B cell (primary cell): ENCODE results near the gene SPSB1. TPM values are rescaled to one million over a fixed set of nuclear protein-coding genes. Genes with fewer than 3 reads are reported as not detected.

Experiments
- ATAC-seq: fragments of 200-7000 bp; cut with Tn5 transposase; one replicate; pipeline ENCODE4 v1.10.0; 2021; ENCODE audit warnings: low read depth, mild to moderate bottlenecking, moderate number of reproducible peaks, moderate library complexity
- CTCF ChIA-PET: fragments of 350-600 bp; sonication (Branson Sonifier 250); formaldehyde crosslinking; loops from one replicate; lab custom pipeline; 2021; ENCODE audit warnings: antibody characterized with exemption, inconsistent platforms; lab: Charles Lee
- POLR2A ChIA-PET: fragments of 350-600 bp; sonication (Branson Sonifier 250); formaldehyde crosslinking; loops from one replicate; lab custom pipeline; 2021; ENCODE audit warnings: antibody characterized with exemption; lab: Charles Lee
- DNase-seq: peaks from one replicate; pipeline ENCODE4 v3.0.0; 2013
- H2AFZ ChIP-seq: 2 replicates; pipeline ENCODE4 v1.6.1; 2012; ENCODE audit warnings: mild to moderate bottlenecking, low read depth, low read length; ENCODE audit not compliant: insufficient read depth, poor library complexity, severe bottlenecking
- H3K27ac ChIP-seq, 2 donors: 1 replicate in 1 of 2; 2 replicates in 1 of 2; pipeline ENCODE4 v1.5.1; 2012 to 2013; ENCODE audit warnings: low read length in 2 of 2, mild to moderate bottlenecking in 2 of 2, moderate library complexity in 1 of 2
- H3K27me3 ChIP-seq, 4 experiments: fragments of 200-600 bp in 1 of 4; sonication (generic) in 1 of 4; replicated peaks in 1 of 4; 1 replicate in 2 of 4; 2 replicates in 2 of 4; pipeline versions ENCODE4 v1.6.1 to v1.7.0; 2013 to 2016; ENCODE audit warnings: low read length in 3 of 4, mild to moderate bottlenecking in 2 of 4, mixed read lengths in 1 of 4, moderate library complexity in 1 of 4; ENCODE audit not compliant: insufficient read depth in 4 of 4, control insufficient read depth in 3 of 4; ENCODE audit errors: control extremely low read depth in 1 of 4
- H3K36me3 ChIP-seq, 2 experiments: replicated peaks in 1 of 2; 1 replicate in 1 of 2; 2 replicates in 1 of 2; pipeline versions ENCODE4 v1.6.1 to v1.7.1; 2013; ENCODE audit warnings: low read length in 1 of 2; ENCODE audit not compliant: insufficient read depth in 2 of 2, control insufficient read depth in 1 of 2; ENCODE audit errors: control extremely low read depth in 1 of 2, extremely low read depth in 1 of 2
- H3K4me1 ChIP-seq, 2 donors: fragments of 200-600 bp in 1 of 2; sonication (generic) in 1 of 2; 1 replicate in 1 of 2; 2 replicates in 1 of 2; pipeline versions ENCODE4 v1.5.1 to v1.6.1; 2013 to 2017; ENCODE audit warnings: low read length in 2 of 2; ENCODE audit not compliant: control insufficient read depth in 2 of 2, insufficient read depth in 2 of 2
- H3K4me2 ChIP-seq: replicated peaks from 2 replicates; pipeline ENCODE3; 2012; ENCODE audit warnings: mild to moderate bottlenecking, low read depth, low read length; ENCODE audit not compliant: poor library complexity, severe bottlenecking
- H3K4me3 ChIP-seq, 5 experiments: fragments of 200-600 bp in 1 of 5; sonication (generic) in 1 of 5; 1 replicate in 3 of 5; 2 replicates in 2 of 5; pipeline versions ENCODE4 v1.5.1 to v1.7.0; 2011 to 2016; ENCODE audit warnings: low read length in 4 of 5, mild to moderate bottlenecking in 4 of 5, low read depth in 2 of 5, control low read depth in 1 of 5, moderate library complexity in 1 of 5; ENCODE audit not compliant: insufficient read depth in 1 of 5; ENCODE audit errors: control extremely low read depth in 1 of 5, extremely low read depth in 1 of 5
- H3K79me2 ChIP-seq: fragments of 200-600 bp; sonication (generic); one replicate; pipeline ENCODE4 v1.6.0; 2016; ENCODE audit warnings: low read length; ENCODE audit not compliant: control insufficient read depth, insufficient read depth
- H3K9ac ChIP-seq: fragments of 200-600 bp; sonication (generic); 2 replicates; pipeline ENCODE4 v1.6.1; 2017; ENCODE audit warnings: mild to moderate bottlenecking, low read length, moderate library complexity
- H3K9me3 ChIP-seq, 3 donors: one replicate each; pipeline versions ENCODE4 v1.6.1 to v1.7.1; 2013; ENCODE audit warnings: low read length in 2 of 3; ENCODE audit not compliant: control insufficient read depth in 2 of 3, insufficient read depth in 1 of 3; ENCODE audit errors: control extremely low read depth in 1 of 3
- H4K20me1 ChIP-seq: 2 replicates; pipeline ENCODE4 v1.6.0; 2012; ENCODE audit warnings: mild to moderate bottlenecking, low read length; ENCODE audit not compliant: insufficient read depth, control insufficient read depth, poor library complexity, severe bottlenecking
- H3K27ac Mint-ChIP-seq: one replicate; pipeline ENCODE4 v1.8.0; 2021; ENCODE audit warnings: mixed read lengths
- H3K27me3 Mint-ChIP-seq: one replicate; pipeline ENCODE4 v1.8.0; 2021; ENCODE audit warnings: mixed read lengths
- H3K4me1 Mint-ChIP-seq: one replicate; pipeline ENCODE4 v1.8.0; 2021; ENCODE audit warnings: mixed read lengths
- H3K4me3 Mint-ChIP-seq: one replicate; pipeline ENCODE4 v1.8.0; 2021; ENCODE audit warnings: mixed read lengths
- H3K9me3 Mint-ChIP-seq: one replicate; pipeline ENCODE4 v1.8.0; 2022; ENCODE audit warnings: mixed read lengths; ENCODE audit not compliant: insufficient read depth
- EZH2 ChIP-seq: IDR thresholded peaks from 2 replicates; pipeline ENCODE4 v1.6.1; 2012; ENCODE audit warnings: borderline replicate concordance, low read depth, mild to moderate bottlenecking, moderate library complexity, low read length; ENCODE audit not compliant: insufficient read depth, poor library complexity, severe bottlenecking
- WGBS: methylation state at CpG from one replicate; pipeline ENCODE4 v1.1.5; 2013; ENCODE audit warnings: missing lambda C conversion rate; ENCODE audit not compliant: insufficient coverage; 5-methylcytosine and 5-hydroxymethylcytosine counted together
- intact Hi-C: fragments of 100-400 bp; cut with micrococcal nuclease; formaldehyde crosslinking; loops from one replicate; pipeline ENCODE4 v1.10.0; 2022
- polyA plus RNA-seq: library from polyadenylated mRNA; depleted of rRNA; stranded (reverse); fragments of >200 nt; gene quantifications from 2 replicates; pipeline ENCODE4 v1.2.3, GENCODE V29; 2012
- total RNA-seq, 2 donors: library from RNA; stranded (reverse); fragments of 120-200 nt in 1 of 2; gene quantifications; 1 replicate in 1 of 2; 2 replicates in 1 of 2; pipeline versions ENCODE4 v1.2.3 to v1.2.4, GENCODE V29; 2013 to 2022
- TF ChIP-seq, protein P1 (sequence below): fragments of 200-600 bp; IDR thresholded peaks from one replicate; pipeline ENCODE4 v1.8.0; 2022; ENCODE audit warnings: antibody characterized with exemption, mild to moderate bottlenecking

Gene SPSB1
- total and polyA plus RNA-seq, 2 donors (not counting 1 experiment from before 2014, with no cell fraction given) = 1.7 to 9.4 TPM

- Mint-ChIP-seq H3K27ac (no peak overlapping the region), H3K9me3 (no peaks in the 10 kb centered on the region), H3K4me3 (no peak overlapping the region), H3K27me3 (peaks cover 6% of the 10 kb centered on the region), H3K4me1 (peaks cover 4% of the 10 kb centered on the region)
- intact Hi-C loops = no loop called here
- POLR2A ChIA-PET = no interaction called here
- CTCF ChIA-PET = no interaction called here
- H3K79me2 ChIP-seq = no peaks in the 10 kb centered on the region
- H3K4me1 ChIP-seq = no peaks in the 10 kb centered on the region
- TF ChIP-seq, protein P1, sequence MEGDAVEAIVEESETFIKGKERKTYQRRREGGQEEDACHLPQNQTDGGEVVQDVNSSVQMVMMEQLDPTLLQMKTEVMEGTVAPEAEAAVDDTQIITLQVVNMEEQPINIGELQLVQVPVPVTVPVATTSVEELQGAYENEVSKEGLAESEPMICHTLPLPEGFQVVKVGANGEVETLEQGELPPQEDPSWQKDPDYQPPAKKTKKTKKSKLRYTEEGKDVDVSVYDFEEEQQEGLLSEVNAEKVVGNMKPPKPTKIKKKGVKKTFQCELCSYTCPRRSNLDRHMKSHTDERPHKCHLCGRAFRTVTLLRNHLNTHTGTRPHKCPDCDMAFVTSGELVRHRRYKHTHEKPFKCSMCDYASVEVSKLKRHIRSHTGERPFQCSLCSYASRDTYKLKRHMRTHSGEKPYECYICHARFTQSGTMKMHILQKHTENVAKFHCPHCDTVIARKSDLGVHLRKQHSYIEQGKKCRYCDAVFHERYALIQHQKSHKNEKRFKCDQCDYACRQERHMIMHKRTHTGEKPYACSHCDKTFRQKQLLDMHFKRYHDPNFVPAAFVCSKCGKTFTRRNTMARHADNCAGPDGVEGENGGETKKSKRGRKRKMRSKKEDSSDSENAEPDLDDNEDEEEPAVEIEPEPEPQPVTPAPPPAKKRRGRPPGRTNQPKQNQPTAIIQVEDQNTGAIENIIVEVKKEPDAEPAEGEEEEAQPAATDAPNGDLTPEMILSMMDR = no peak
- TF ChIP-seq EZH2 = no peak
- H3K9me3 ChIP-seq = peaks cover 0 to 8% (median 0%) of the 10 kb centered on the region in 3 donors
- ATAC-seq (no peak), DNase-seq (no peak)
- no peak overlapping the region for H3K27ac ChIP-seq
- no peak overlapping the region for H3K9ac ChIP-seq
- H4K20me1 ChIP-seq = no peaks in the 10 kb centered on the region
- H2AFZ ChIP-seq = no peak overlapping the region
- H3K27me3 ChIP-seq = no peaks in the 10 kb centered on the region
- H3K4me2 ChIP-seq = no peak overlapping the region
- 90% methylated on average over 6 of the region's 6 CpGs for WGBS
- H3K36me3 ChIP-seq = no peaks in the 10 kb centered on the region
- H3K4me3 ChIP-seq = no peak overlapping the region
These were observed 88.0 kb downstream of the SPSB1 start for GRCh38 chr1:9380711-9381110.

- intact Hi-C loops = no loop called here
- H3K27ac ChIP-seq = no peak overlapping the region
- no peak for TF ChIP-seq EZH2
- TF ChIP-seq, protein P1 = no peak
- ATAC-seq (no peak), DNase-seq (no peak)
- Mint-ChIP-seq H3K4me1 (peaks cover 4% of the 10 kb centered on the region), H3K27ac (no peak overlapping the region), H3K9me3 (no peaks in the 10 kb centered on the region), H3K27me3 (peaks cover 13% of the 10 kb centered on the region), H3K4me3 (no peak overlapping the region)
- WGBS = 87% methylated on average over 20 of the region's 20 CpGs
- no peaks in the 10 kb centered on the region for H3K36me3 ChIP-seq
- peaks cover 0 to 8% (median 0%) of the 10 kb centered on the region in 3 donors for H3K9me3 ChIP-seq
- ChIA-PET POLR2A (no interaction called here), CTCF (interaction anchor here (1.3 kb wide), 1 partner anchor 93 kb away, joined by 3 read pairs; no protein-coding TSS in a partner anchor)
- no peak overlapping the region for H3K4me2 ChIP-seq
- H4K20me1 ChIP-seq = no peaks in the 10 kb centered on the region
- H3K9ac ChIP-seq = no peak overlapping the region
- H3K79me2 ChIP-seq = no peaks in the 10 kb centered on the region
- no peak overlapping the region for H3K4me3 ChIP-seq
- no peaks in the 10 kb centered on the region for H3K27me3 ChIP-seq
- no peaks in the 10 kb centered on the region for H3K4me1 ChIP-seq
- no peak overlapping the region for H2AFZ ChIP-seq
These were observed 90.2 kb downstream of the SPSB1 start for GRCh38 chr1:9382643-9383491.
